HG02759 (cell line): ENCODE measurements around the gene TTC22.

ENCODE experiments used
- ATAC-seq: cut with Tn5 transposase; IDR thresholded peaks from one replicate; pipeline ENCODE4 v1.9.1; 2021; ENCODE audit warnings: mild to moderate bottlenecking, moderate library complexity; ENCODE audit not compliant: unreplicated experiment

TTC22 gene

GRCh38 chr1:54835131-54835898 lies 34.2 kb upstream of the TTC22 start:
- ATAC-seq = no peak

DNA sequence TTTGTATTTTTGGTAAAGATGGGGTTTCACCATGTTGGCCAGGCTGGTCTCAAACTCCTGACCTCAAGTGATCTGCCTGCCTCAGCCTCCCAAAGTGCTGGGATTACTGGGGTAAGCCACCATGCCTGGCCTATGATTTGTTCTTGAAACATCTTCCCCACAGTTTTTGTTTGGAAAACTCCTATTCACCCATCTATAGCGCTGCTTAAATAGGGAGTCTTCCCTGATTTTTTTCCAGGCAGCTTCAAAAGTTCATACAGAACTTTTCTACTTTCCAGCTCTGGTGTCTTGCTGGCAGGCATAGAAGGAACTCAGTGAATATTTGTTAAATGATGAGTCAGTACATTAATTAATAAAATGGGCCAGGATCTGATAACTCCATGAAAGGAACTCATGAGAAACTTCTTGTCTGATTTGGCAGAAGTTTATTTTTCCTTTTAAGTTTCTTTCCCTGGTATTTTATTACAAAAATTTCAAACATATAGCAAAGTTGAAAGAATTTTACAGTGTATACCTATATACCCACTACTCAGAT lies 33.0 kb upstream of the TTC22 start:
- ATAC-seq = no peak

- ATAC-seq = no peak
These were observed 32.0 kb upstream of the TTC22 start for GRCh38 chr1:54833121-54833520.

DNA sequence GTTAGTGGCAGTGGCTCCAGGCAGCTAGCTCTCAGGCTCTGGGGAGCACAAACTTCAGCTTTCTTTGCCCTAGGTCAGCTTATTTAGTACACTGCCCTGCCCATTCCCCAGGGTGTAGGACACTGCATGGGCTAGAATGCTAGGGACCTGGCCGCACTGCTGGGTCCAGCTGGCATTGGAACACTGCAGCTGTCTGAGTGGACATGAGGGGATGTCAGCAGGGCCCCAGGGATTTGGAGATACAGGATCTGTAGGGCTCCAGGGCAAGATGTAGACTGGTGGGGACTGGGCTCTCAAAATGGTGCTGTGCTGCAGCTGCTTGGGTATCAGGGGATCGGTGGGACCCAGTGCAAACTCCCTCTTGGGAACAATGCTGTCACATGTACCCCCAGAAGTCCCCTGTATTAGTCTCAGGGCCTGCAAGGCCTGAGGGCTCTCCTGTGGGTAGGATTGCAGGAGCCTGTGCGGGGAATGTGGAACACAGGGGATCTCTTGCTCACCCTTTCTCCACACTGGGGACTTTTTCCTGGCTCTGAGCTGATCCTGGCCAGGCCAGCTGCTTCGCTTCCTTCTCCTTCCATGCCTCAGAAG lies 25.2 kb upstream of the TTC22 start:
- no peak for ATAC-seq

GRCh38 chr1:54825696-54826095 lies 24.6 kb upstream of the TTC22 start:
- ATAC-seq = no peak

DNA sequence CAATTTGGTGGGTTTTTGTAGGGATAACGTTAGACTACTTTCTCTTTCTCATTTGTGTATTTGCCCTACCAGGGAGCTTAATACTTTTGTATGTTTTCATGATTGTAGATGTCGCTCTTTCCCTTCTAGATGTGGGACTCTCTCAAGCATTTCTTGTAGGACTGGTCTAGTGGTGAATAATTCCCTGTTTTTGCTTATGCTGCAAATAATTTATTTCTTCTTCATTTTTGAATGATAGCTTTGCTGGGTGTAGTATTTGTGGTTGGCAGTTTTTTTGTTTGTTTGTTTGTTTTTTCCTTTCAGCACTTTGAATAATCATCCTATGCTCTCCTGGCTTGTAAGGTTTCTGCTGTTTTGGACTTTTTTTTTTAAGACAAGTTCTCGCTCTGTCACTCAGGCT lies 22.5 kb upstream of the TTC22 start:
- no peak for ATAC-seq

DNA sequence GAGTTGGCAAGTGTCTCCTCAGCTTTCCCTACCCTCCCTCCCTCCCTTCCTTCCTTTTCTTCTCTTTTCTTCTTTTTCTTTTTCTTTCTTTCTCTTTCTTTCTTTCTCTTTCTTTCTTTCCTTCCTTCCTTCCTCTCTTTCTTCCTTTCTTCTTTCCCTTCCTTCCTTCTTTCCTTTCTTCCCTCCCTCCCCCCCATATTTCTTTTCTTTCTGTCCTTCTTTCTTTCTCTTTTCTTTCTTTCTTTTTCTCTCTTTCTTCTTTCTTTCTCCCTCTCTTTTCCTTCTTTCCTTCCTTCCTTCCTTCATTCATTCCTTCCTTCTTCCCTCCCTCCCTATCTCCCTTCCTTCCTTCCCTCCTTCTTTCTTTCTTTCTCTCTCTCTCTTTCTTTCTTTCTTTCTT lies 18.6 kb upstream of the TTC22 start:
- ATAC-seq = no peak

GRCh38 chr1:54819195-54819536 lies 18.0 kb upstream of the TTC22 start:
- no peak for ATAC-seq

DNA sequence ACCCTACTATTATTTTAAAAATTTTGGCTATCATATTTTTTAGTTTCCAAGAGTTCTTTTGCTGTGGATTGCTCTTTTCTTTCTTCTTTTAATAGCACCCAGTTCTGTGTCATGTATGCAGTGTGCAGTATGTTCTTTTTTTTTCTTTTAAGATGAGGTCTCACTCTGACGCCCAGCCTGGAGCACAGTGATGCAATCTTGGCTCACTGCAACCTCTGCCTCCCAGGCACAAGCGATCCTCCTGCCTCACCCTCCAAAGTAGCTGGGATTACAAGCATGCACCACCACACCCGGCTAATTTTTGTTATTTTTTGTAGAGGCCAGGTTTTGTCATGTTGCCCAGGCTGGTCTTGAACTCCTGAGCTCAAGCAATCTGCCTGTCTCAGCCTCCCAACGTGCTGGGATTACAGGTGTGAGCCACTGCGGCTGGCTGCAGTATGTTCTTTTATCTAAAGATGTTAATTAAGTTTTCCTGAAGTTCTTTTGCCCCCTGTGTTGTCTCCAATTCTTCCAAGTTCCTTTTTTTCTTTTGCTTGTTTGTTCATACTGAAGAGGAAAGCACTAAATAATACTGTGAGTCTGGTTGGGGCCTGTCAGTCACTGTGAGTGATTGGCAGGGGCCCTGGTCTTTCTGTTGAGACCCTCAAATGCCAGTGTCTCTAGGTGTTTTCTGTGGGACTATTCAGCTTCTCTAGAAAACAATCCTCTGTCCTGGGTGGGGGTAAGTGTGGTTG lies 17.5 kb upstream of the TTC22 start:
- no peak for ATAC-seq

DNA sequence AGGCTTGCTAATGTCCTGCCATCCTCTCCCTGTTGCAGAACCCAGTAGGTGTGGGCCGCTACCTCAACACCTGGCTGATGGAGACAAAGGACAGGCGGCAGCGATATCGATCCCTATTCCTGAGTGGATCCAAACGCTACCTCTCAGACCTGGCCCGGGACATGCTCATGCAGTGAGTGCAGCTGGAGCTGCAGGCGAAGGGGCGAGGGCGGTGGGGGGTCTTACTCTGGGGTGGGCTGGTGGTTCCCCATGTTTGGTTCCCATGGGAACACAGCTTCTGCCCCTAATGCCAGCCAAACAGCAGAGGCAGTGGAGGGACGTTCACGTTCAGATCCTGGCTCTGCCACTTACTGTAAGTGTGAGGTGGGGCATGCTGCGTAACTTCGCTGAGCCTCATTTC lies 15.8 kb upstream of the TTC22 start:
- no peak for ATAC-seq

- no peak for ATAC-seq
These were observed 15.0 kb upstream of the TTC22 start for GRCh38 chr1:54816130-54816529.

DNA sequence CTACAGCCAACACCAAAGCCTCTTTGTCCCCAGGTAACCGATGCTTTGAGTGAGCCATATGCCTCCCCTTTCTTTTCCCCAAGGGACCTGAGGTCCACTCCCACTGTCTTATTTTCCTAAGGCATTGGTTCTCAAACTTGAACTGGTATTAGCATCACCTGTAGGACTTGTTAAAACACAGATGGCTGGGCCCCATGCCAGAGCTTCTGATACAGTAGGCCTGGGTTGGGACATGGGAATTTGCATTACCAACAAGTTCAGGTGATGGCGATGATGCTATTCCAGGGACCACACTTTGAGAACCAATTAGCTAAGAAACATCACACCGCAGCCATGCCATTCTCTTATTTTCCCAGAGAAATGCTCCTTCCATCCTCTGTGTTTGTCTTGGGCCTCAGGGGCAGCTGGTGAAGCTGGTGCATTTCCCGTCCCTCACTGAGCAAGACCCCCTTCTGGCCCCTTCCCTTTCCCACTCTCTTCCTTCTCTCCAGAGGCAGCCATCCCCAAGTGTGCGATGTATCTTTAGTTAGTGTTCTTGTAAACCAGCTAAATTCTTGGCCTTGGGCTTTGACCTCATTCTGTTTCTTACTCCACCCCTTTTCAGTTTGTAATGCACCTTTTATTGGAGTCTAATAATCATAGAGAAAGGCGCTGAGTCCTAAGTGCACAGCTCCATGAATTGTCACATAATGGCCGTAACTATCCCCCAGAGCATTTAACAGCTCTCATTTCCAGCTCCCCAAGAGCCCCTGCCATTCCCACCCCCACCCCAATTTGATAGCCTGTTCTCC lies 14.2 kb upstream of the TTC22 start:
- no peak for ATAC-seq

GRCh38 chr1:54814571-54814970 lies 13.4 kb upstream of the TTC22 start:
- ATAC-seq = no peak

DNA sequence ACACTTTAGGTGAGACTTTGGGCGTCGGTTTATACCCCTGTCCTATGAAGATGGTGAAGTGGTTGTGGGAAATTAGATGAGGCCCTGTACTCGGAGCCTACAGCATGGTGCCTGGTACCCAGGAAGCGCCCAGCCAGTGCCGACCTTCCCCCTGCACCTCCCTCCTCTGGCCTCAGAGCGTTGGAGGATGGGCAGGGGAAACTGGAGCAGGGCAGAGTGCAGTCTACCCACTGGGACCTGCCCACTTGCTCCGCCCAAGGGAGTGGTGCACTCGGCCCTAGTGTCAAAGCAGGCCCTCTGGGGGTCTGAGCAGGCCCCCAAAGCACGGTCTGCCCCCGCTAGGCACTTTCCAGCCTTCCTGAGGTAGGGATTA lies 13.0 kb upstream of the TTC22 start:
- no peak for ATAC-seq

DNA sequence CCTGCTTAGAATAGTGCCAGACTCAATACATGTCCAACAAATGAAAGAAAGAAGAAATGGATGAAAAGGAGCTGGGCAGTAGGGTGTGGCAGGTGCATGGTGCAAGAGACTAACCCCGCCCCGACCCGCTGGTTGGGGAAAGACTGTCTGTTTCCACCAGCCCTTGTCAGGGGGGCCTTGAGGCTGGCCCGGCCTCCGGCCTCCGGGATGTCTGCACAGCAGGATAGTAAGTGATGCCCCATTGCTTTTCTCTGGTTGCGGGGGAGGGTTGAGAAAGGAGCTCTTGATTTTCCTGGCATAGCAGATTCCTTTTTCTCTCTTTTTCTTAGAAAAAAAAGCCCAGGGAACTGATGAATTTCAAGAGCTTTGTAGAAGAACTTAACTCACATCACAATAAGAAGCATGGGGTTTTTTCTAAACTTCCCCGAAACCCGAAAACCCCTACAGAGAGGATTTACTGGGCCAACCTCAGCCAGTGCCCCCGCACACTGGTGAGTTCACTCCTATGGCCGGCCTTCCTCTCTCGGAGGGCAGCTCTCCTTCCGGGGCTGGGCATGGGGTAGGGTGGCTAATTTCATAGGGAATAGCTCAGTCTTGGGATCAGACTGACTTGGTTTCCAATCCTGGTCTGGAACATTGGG lies 12.5 kb upstream of the TTC22 start:
- no peak for ATAC-seq

- ATAC-seq = no peak
These were observed 11.8 kb upstream of the TTC22 start for GRCh38 chr1:54812801-54813484.

DNA sequence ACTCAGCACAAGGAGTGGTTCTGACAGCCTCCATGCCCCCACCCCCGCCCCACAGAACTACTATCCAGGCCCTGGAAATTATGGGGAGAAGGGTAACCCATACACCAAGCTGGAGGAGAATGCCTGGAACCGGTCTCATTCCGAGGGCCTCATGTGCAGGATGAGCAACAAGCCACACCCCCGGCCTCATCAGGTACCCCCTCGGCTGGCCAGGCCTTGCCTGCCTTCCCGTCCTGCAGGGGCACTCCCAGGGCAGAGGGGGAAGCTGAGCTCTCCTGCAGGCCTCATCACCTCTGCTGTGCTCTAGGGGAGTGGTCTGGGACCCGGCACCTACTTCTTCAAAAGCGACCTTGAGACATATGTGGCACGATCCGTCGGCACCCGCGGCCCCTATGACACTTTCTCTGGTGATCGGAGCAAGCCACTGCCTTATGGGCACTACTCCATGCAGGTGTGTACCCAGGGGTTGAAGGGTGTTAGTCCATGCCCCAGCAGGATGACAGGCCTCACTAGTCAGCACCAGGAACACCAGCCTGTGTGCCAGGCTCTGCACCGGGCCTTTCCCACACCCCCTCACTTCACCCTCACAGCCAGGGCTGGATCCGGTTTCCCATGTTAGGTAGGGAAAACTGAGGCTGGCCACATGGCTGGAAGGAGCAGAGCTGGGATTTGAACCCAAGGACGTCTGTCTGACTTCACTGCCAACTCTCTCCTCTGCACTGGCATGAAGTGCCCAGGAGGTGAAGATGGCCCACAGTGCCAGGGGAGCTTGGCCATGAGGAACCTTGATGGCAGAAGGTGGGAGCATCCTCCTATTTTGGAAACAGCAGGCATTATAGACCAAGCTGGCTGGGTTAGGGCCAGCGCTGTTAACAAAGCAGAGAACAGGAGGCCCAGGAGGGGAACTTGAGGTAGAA lies 10.9 kb upstream of the TTC22 start:
- ATAC-seq = no peak

- ATAC-seq = no peak
These were observed 9.9 kb upstream of the TTC22 start for GRCh38 chr1:54811066-54811465.
